ENCODE measurements around the gene MAPK8IP1.

The MAPK8IP1 gene

DNA sequence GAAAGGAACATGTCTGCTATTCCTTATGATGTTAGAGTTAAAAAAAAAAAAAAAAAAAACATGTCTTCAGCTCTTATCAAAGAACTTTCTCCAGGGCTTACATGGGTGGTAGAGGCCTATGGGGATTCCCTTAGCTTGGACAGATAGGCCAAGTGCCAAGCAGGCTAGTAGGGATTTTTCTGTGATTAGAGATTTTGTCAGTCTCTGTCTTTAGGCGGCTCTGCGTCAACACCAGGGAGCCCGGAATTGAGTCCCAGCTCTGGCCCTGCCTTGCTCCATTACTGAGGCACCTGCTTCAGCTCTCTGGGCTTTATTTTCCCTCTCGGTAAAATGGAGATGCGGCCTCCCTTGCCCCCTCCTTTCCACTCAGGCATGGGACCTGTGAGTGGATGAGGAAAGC, 25.1 kb upstream of the MAPK8IP1 start:
- DNase-seq, result no peak

- no peak for DNase-seq
Measured at GRCh38 chr11:45860764-45861510, 24.5 kb upstream of the MAPK8IP1 start.

- DNase-seq, result no peak
Measured at GRCh38 chr11:45864041-45864440, 21.4 kb upstream of the MAPK8IP1 start.

DNA sequence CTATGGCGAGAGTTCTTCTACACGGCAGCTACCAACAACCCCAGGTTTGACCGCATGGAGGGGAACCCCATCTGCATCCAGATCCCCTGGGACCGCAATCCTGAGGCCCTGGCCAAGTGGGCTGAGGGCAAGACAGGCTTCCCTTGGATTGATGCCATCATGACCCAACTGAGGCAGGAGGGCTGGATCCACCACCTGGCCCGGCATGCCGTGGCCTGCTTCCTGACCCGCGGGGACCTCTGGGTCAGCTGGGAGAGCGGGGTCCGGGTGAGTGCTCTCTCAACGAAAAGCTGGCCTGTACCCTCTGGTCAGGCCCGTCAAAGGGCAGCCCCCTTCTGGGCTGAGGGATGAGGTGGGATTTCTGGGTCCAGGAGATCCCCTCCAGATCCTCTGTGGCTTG, 15.9 kb upstream of the MAPK8IP1 start:
- no peak for DNase-seq

- no peak for DNase-seq
Measured at GRCh38 chr11:45870706-45871105, 14.7 kb upstream of the MAPK8IP1 start.

DNA sequence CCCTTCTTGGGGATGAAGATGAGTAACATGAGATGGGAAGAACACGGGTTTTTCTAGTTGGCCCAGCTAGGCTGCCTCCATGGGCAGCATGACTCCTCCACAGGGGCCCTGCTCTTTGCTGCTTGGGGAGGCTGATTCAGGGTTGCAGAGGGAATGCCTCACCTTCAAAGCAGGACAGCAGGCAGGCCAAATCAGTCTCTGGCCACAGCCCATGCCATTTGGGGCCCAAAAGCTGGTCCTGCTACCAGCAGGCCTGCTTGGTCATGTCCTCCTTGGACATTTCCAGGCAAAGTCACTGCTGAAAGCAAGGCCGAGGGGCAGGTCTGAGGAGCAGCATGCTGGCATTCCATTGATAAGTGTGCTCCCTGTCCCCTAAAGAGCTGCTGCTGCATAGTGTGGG, 13.8 kb upstream of the MAPK8IP1 start:
- no peak for DNase-seq

DNA sequence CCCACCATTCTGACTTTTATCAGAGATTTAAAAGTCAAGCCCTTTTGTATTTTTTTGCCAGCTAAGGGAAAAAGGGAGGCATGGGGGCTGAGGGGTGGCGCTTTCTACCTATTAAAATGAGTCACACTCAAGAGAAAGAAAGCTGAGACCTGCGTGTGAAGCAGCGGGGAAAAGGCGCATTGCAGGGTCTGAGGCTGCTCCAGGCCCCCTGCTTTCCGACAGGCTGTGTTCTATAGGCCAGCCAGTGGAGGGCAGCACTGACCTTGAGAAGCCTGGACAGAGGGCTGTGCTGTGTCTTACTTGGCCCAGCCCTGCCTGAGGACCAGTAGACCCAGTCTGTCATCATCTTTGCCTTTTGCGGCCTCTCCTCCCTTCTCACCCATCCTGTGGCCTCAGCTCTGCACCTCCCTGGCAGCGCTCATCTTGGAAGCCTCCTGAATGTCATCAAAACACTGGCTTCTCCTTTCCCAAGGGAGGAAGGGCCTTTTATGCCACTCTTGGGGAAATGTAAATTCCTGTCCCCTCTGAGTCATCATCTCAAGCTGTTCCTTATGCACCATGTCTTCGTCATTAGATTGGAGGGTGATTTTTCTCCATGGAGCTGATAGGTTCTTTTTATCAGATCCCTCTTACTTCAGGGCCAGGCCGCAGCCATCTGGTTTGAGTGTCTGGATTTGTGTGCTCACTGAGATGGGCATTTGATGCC, 12.6 kb upstream of the MAPK8IP1 start:
- peak; percentile 37 to 65 for DNase-seq

DNA sequence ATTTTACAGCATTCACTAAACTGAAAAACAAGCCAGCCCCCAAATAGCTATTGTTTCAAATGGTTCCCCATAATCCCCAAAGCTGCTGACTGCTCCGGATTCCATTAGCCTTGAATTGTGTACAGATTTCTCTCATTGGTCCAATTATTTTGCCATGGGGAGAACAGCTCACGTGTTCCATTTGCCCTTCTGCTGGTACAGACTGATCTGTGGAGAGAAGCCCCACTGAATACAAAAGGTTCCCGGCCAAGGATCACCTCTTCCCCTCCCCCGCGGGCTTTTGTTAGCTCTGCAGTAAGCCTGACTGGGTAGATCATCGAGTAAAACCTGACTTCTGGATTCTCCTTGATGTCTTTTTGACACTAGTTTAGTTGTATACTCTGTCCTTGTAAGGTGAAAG, 9.1 kb upstream of the MAPK8IP1 start:
- no peak for DNase-seq

- DNase-seq, result no peak
Measured at GRCh38 chr11:45877221-45877620, 8.2 kb upstream of the MAPK8IP1 start.

- no peak for DNase-seq
Measured at GRCh38 chr11:45877845-45878244, 7.6 kb upstream of the MAPK8IP1 start.

GRCh38 chr11:45879803-45880686, 5.4 kb upstream of the MAPK8IP1 start:
- DNase-seq, result no peak

- no peak for DNase-seq
Measured at GRCh38 chr11:45880772-45881570, 4.5 kb upstream of the MAPK8IP1 start.

GRCh38 chr11:45881708-45882368, 3.6 kb upstream of the MAPK8IP1 start:
- no peak for DNase-seq

GRCh38 chr11:45884596-45885185, 760 bp upstream of the MAPK8IP1 start:
- no peak for DNase-seq

DNA sequence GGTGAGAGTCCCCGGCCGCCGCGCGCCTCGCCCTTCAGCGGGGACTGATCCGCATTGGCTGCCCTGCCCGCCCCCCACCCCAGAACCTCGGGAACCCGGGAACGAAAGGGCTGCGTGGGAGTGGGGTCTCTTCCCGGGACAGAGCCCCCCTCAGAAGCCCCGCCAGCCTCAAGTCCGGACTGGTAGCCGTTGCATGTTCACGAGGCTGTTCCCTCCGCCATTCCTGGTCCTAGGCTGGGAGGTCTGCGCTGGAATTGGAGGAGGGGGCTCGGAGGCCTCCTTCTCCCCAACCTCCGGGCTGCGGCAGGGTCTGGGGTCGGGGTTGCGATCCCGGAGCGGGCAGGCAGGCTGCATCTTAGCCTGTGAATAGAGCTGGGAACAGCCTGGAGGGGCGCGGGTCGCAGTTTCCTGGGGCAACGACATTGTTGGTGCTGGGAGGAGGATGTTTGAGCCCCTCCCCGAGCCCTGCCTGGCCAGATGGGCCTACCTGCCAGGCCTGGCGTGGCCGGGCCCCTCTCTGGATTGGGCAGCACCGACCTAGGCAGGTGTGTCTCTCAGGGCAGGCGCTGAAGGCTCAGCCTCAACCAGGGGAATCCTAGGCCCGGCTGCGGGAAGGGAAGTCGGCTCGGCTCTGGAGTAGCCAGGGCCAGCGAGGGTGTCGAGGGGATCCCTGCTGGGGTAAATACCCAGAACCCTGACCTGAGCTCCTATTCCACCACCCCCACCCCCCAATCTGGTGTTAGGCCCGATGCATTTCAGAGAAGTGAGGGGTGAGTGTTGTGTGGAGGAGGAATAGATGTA, 670 bp downstream of the MAPK8IP1 start:
- DNase-seq, result no peak

GRCh38 chr11:45886816-45887520, 1.5 kb downstream of the MAPK8IP1 start:
- no peak for DNase-seq

GRCh38 chr11:45887587-45887986, 2.1 kb downstream of the MAPK8IP1 start:
- no peak for DNase-seq

DNA sequence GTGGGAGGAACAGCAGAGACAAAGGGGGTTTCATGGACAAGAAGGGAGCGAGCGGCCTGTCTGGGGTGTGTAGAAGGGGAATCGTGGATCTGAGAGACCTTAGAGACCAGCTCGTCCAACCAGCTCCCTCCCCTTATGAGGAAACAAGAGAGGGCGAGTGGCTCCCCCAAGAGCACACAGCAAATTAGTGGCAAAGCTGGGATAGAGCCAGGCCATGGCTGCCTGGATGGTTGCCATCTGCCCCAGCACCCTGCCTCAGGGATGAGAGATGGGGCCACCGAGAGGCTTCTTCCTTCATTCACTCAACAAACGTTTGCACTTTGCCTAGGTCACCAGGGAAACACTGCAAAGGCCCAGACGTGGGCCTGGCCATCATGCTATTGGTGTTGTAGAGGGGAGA, 4.1 kb downstream of the MAPK8IP1 start:
- no peak for DNase-seq

DNA sequence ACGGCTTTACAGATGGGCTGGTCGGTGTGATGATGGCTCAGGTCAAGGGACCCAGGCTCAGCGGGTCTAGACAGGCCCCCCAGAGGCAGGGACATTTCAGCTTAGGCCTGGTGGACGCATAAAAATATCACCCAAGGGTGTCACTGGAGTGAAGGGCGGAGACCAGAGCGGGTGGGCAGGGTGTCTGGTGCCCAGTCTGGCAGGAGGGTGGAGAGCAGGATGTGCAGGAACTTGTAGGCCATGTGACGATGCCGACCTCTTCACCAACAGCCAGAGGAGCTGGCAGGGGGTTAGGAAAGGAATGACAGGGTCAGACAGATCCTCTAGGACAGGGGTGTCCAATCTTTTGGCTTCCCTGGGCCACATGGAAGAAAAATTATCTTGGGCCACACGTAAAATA, 4.5 kb downstream of the MAPK8IP1 start:
- no peak for DNase-seq

- no peak for DNase-seq
Measured at GRCh38 chr11:45890886-45891550, 5.6 kb downstream of the MAPK8IP1 start.

All from hippocampal formation (tissue), 2 donors.